GM21786 (cell line): Measurements from ENCODE around the gene PCK2.

ENCODE experiments used
- ATAC-seq: cut with Tn5 transposase; IDR thresholded peaks from one replicate; pipeline ENCODE4 v1.9.1; 2021; ENCODE audit not compliant: unreplicated experiment

Gene PCK2

GRCh38 chr14:24074625-24075484, 19.3 kb upstream of the PCK2 start:
- ATAC-seq = no peak

- peak; percentile 55 for ATAC-seq
These were observed 18.4 kb upstream of the PCK2 start for GRCh38 chr14:24075485-24076301.

GRCh38 chr14:24076302-24076601, 17.9 kb upstream of the PCK2 start:
- no peak for ATAC-seq

GRCh38 chr14:24077086-24077485, 17.0 kb upstream of the PCK2 start:
- ATAC-seq = no peak

GRCh38 chr14:24078146-24078545, 16.0 kb upstream of the PCK2 start:
- ATAC-seq = no peak

GRCh38 chr14:24079491-24080141, 14.5 kb upstream of the PCK2 start:
- ATAC-seq = no peak

GRCh38 chr14:24080142-24080530, 14.0 kb upstream of the PCK2 start:
- ATAC-seq = no peak

GRCh38 chr14:24080888-24081738, 13.0 kb upstream of the PCK2 start:
- ATAC-seq = peak; percentile 87

GRCh38 chr14:24081739-24082211, 12.3 kb upstream of the PCK2 start:
- no peak for ATAC-seq

GRCh38 chr14:24082411-24083080, 11.6 kb upstream of the PCK2 start:
- no peak for ATAC-seq

GRCh38 chr14:24083462-24083861, 10.6 kb upstream of the PCK2 start:
- ATAC-seq = no peak

GRCh38 chr14:24084440-24084839, 9.7 kb upstream of the PCK2 start:
- ATAC-seq = no peak

GRCh38 chr14:24085215-24085614, 8.9 kb upstream of the PCK2 start:
- no peak for ATAC-seq

- ATAC-seq = no peak
These were observed 7.7 kb upstream of the PCK2 start for GRCh38 chr14:24086193-24086955.

GRCh38 chr14:24087004-24087403, 7.1 kb upstream of the PCK2 start:
- no peak for ATAC-seq

GRCh38 chr14:24088095-24088494, 6.0 kb upstream of the PCK2 start:
- no peak for ATAC-seq

GRCh38 chr14:24089890-24090289, 4.2 kb upstream of the PCK2 start:
- no peak for ATAC-seq

GRCh38 chr14:24092110-24092504, 2.0 kb upstream of the PCK2 start:
- ATAC-seq = no peak

GRCh38 chr14:24092505-24093206, 1.5 kb upstream of the PCK2 start:
- ATAC-seq = no peak
